Mesodermal cell (in vitro differentiated cells): ENCODE measurements around the gene PKD1L1.
A peak's percentile ranks its signal among the peaks of the same experiment; 100 is the strongest.
"Not testable (repeated sequence)": the region's sequence is repeated elsewhere in the genome, so short reads cannot be mapped to it uniquely, and the experiment has no call there.

Experiments
- H3K27ac ChIP-seq: 2 replicates; pipeline ENCODE4 v1.7.0; 2013; ENCODE audit warnings: mild to moderate bottlenecking, low read depth, low read length, moderate library complexity; ENCODE audit not compliant: severe bottlenecking
- H3K36me3 ChIP-seq: 2 replicates; pipeline ENCODE4 v1.7.1; 2013; ENCODE audit warnings: mild to moderate bottlenecking, low read length, moderate library complexity; ENCODE audit not compliant: control insufficient read depth, insufficient read depth
- H3K4me1 ChIP-seq: one replicate; pipeline ENCODE4 v1.7.1; 2013; ENCODE audit warnings: mild to moderate bottlenecking, low read length; ENCODE audit not compliant: insufficient read depth, control insufficient read depth, poor library complexity, severe bottlenecking
- H3K4me3 ChIP-seq: 2 replicates; pipeline ENCODE4 v1.7.0; 2013; ENCODE audit warnings: low read length, control low read depth, mild to moderate bottlenecking; ENCODE audit not compliant: insufficient read depth, poor library complexity, severe bottlenecking; ENCODE audit errors: extremely low read depth
- H3K9me3 ChIP-seq: 2 replicates; pipeline ENCODE4 v1.7.1; 2013; ENCODE audit warnings: mild to moderate bottlenecking, low read length, moderate library complexity; ENCODE audit not compliant: control insufficient read depth
- WGBS, 2 experiments: methylation state at CpG; one replicate each; pipeline ENCODE4 v1.1.5; 2013; ENCODE audit warnings: missing lambda C conversion rate in 2 of 2; ENCODE audit not compliant: insufficient coverage in 2 of 2; 5-methylcytosine and 5-hydroxymethylcytosine counted together

Gene PKD1L1

DNA sequence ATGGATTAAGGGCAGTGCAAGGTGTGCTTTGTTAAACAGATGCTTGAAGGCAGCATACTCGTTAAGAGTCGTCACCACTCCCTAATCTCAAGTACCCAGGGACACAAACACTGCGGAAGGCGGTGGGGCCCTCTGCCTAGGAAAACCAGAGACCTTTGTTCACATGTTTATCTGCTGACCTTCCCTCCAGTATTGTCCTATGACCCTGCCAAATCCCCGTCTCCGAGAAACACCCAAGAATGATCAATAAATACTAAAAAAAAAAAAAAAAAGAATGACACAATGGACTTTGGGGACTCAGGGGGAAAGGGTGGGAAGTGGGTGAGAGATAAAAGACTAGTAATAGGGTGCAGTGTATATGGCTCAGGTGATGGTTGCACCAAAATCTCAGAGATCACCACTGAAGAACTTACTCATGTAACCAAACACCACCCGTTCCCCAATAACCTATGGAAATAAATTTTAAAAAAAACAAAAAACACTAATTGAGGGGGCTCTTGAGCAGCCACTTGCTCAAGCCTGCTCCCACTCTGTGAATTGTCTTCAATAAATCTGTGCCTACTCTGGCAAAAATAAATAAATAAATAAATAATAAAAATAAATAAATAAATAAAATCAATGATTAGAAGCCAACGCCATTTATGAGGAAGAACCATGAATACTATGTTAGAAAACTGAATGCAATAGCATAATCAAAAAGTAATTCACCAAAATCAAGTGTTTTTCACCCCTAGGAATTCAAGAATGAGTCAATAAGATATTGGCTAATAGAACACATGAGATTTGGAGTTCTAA lies 25.0 kb downstream of the PKD1L1 start:
- not testable (repeated sequence) for H3K27ac ChIP-seq, H3K4me3 ChIP-seq, H3K36me3 ChIP-seq, H3K9me3 ChIP-seq, H3K4me1 ChIP-seq
- WGBS, 2 experiments = 69 to 83% methylated on average over 2 to 3 of the region's 8 CpGs

- H3K4me1 ChIP-seq = peaks cover 15% of the 10 kb centered on the region
- H3K27ac ChIP-seq, H3K36me3 ChIP-seq, H3K4me3 ChIP-seq, H3K9me3 ChIP-seq: not testable (repeated sequence)
- WGBS, 2 experiments = 0% methylated on average over 1 of the region's 1 CpG; no CpG with 5 or more reads in 1 of the 2 experiments
These were observed 31.8 kb downstream of the PKD1L1 start for GRCh38 chr7:47916514-47916913.

GRCh38 chr7:47915616-47915976 lies 32.7 kb downstream of the PKD1L1 start:
- H3K9me3 ChIP-seq = no peaks in the 10 kb centered on the region
- H3K27ac ChIP-seq = no peak overlapping the region
- peaks cover 15% of the 10 kb centered on the region for H3K4me1 ChIP-seq
- H3K36me3 ChIP-seq = no peaks in the 10 kb centered on the region
- WGBS, 2 experiments = no CpG with 5 or more reads among the region's 2 CpGs
- no peak overlapping the region for H3K4me3 ChIP-seq

DNA sequence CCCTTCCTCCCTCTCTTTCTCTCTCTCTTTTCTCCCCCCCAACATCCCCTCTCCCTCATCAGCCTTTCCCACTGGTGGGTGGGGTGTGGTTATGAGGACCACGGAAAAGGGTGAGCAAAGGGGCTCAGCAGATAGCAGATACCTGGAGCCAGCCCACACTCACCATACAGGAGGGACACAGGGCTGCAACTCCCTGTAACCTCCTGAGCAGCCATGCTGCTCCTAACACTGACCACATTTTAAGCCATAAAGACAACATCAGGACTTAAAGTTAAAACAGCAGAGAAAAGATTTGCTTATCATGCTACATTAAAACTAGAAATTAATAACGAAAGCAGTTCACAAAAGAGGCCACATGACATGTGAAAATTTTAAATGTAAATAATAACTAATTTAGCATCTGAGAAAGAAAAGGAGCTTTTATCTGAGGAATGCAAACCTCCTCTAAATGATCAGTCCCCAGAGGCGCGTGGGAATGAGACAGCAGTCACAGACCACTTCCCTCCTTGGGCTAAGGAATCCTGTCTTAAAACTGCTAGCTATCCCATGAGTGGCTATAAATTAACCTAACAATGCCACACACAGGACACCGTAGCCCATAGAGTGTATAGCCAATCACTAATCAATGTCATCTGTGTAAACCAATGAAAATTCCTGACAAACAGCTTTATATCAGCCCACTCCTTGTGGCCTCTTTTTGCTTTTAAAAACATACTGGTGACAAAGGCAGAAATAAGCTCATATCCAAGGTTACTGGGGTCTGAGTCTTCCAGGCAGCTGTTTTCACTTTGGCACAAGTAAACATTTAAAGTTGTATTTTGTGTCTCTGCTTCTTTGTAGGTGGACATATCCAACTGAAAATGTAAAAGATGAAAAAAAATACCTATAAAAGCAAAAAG lies 33.3 kb downstream of the PKD1L1 start:
- Histone ChIP-seq H3K27ac (peak overlapping the region; percentile 57), H3K4me1 (peaks cover 15% of the 10 kb centered on the region), H3K9me3 (no peaks in the 10 kb centered on the region), H3K4me3 (no peak overlapping the region), H3K36me3 (no peaks in the 10 kb centered on the region)
- WGBS, 2 experiments = 44 to 50% methylated on average over 3 of the region's 5 CpGs

DNA sequence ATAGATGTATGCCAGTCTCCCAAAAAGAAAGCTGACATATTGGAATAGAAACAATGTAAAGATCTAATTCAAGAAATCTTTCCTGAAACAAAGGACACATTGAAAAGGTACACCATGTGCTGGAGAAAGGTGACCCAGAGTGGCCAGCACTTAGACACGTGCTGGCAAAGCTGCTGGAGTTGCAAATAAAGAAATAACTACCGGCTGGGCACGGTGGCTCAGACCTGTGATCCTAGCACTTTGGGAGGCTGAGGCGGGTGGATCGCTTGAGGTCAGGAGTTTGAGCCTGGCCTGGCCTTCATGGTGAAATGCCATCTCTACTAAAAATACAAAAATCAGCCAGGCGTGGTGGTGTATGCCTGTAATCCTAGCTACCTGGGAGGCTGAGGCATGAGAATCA lies 35.9 kb downstream of the PKD1L1 start:
- Histone ChIP-seq H3K4me3 (no peak overlapping the region), H3K4me1 (peaks cover 15% of the 10 kb centered on the region), H3K9me3 (no peaks in the 10 kb centered on the region), H3K36me3 (no peaks in the 10 kb centered on the region), H3K27ac (no peak overlapping the region)
- WGBS, 2 experiments = 85 to 91% methylated on average over 4 to 6 of the region's 6 CpGs

- no peak overlapping the region for H3K27ac ChIP-seq
- H3K4me1 ChIP-seq = no peaks in the 10 kb centered on the region
- 71 to 100% methylated on average over 1 of the region's 1 CpG for WGBS, 2 experiments
- no peaks in the 10 kb centered on the region for H3K36me3 ChIP-seq
- H3K4me3 ChIP-seq = no peak overlapping the region
- H3K9me3 ChIP-seq = no peaks in the 10 kb centered on the region
These were observed 39.5 kb downstream of the PKD1L1 start for GRCh38 chr7:47908720-47909119.

DNA sequence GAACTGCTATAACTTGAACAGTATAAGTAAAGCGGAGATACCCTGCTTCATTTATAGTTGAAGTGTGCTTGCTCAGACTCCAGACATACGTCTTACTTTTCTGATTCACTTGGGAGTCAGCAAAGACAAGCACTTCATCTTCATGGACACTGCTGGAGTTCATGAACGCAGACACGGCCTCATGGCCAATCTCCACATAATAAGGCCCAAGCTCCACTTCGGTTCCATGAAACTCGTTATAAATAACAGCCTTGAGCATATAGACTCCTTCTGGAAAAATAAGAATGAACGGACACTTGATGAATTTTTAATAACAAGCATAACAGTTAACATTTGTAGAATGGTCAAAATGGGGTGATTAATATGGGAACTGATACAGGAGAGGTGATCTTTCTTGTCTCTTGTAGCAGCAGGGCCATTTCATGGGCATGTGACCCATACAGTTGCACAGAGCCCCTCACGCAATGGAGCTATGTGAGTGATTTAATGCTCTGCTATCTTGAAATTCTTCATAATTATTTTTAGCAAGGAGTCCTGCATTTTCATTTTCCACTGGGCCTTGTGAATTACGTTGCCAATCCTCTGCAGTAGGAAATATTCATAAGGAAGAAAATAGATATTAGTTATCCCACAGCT lies 40.2 kb downstream of the PKD1L1 start:
- no peaks in the 10 kb centered on the region for H3K4me1 ChIP-seq
- H3K27ac ChIP-seq = no peak overlapping the region
- no peak overlapping the region for H3K4me3 ChIP-seq
- 93 to 98% methylated on average over 4 to 5 of the region's 9 CpGs for WGBS, 2 experiments
- H3K9me3 ChIP-seq = no peaks in the 10 kb centered on the region
- H3K36me3 ChIP-seq = no peaks in the 10 kb centered on the region

DNA sequence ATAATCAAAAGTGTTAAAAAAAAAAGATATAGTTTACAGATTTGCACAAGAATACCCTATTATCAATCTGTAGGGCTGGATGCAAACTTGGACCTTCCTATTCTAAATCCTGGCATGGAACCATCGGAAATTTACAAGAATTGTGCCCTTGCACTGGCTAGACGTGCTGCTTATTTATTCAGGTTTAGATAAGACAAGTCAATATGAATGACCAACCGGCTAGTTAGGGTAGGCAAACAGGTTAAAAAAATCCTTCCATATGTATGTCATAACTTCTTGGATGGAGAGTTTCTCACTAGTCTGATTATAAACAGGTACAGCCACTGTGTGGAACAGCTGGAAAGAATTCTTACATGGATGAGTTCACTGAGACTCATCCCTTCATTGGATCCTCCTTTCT lies 41.4 kb downstream of the PKD1L1 start:
- Histone ChIP-seq H3K27ac (no peak overlapping the region), H3K36me3 (no peaks in the 10 kb centered on the region), H3K4me3 (no peak overlapping the region), H3K9me3 (no peaks in the 10 kb centered on the region), H3K4me1 (no peaks in the 10 kb centered on the region)
- 100% methylated on average over 2 of the region's 3 CpGs; no CpG with 5 or more reads in 1 of the 2 experiments for WGBS, 2 experiments

DNA sequence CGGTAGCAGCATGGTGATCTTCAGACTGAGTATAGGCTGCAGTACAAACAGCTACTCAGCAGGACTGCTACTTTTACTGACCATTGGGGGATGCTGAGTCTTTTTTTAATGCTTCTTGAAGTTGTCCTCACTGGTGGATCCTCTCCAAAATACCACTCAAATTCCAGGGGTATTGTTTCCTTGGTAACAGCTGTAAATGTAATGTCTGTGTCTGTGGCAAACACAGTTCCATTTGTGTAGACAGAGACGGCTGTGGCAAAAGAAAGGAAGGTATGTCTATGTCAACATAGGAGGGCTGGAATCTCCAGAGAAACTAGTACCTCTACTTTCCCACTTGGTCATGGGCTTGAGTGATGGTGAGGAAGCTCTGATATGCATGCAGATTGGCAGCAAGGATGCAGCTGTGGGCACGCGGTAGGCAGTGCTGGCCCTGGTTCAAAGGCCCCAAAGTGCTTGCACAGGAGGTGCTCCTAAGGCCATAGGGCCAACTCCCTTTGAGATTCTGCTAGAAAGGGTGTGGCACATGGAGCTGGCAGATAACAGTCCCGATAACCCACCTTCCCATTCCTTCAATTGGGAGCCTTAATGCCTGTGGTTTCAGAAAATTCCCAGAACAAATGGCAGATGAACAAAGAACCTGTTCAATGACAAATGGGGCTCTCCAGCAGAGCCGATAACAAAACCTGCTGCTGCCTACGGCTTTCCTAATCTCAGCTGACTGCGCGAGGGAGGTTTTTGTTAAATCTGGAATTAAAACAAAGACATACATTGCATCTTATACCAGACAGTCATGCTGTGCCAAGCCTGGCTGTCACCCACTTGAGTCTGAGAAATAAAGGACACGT lies 43.0 kb downstream of the PKD1L1 start:
- 74 to 85% methylated on average over 3 to 6 of the region's 10 CpGs for WGBS, 2 experiments
- no peak overlapping the region for H3K4me3 ChIP-seq
- no peak overlapping the region for H3K27ac ChIP-seq
- no peaks in the 10 kb centered on the region for H3K9me3 ChIP-seq
- H3K36me3 ChIP-seq = no peaks in the 10 kb centered on the region
- H3K4me1 ChIP-seq = no peaks in the 10 kb centered on the region

- H3K36me3 ChIP-seq = no peaks in the 10 kb centered on the region
- no peak overlapping the region for H3K27ac ChIP-seq
- WGBS, 2 experiments = 67 to 100% methylated on average over 1 of the region's 4 CpGs
- no peak overlapping the region for H3K4me3 ChIP-seq
- no peaks in the 10 kb centered on the region for H3K9me3 ChIP-seq
- H3K4me1 ChIP-seq = no peaks in the 10 kb centered on the region
These were observed 46.3 kb downstream of the PKD1L1 start for GRCh38 chr7:47902013-47902412.
